HL-60 (cell line): ENCODE measurements around the gene SHLD2.
"Not testable (repeated sequence)": the region's sequence is repeated elsewhere in the genome, so short reads cannot be mapped to it uniquely, and the experiment has no call there.

Experiments used
- CTCF ChIP-seq: IDR thresholded peaks from one replicate; pipeline ENCODE4 v1.5.1; 2011; ENCODE audit warnings: low read length, control low read depth, inconsistent platforms; ENCODE audit not compliant: insufficient read depth
- GABPA ChIP-seq: IDR thresholded peaks from 2 replicates; pipeline ENCODE4 v1.6.1; 2012; ENCODE audit warnings: low read depth
- POLR2AphosphoS5 ChIP-seq: IDR thresholded peaks from 2 replicates; pipeline ENCODE4 v1.6.1; 2012; ENCODE audit warnings: low read depth
- REST ChIP-seq: IDR thresholded peaks from 2 replicates; pipeline ENCODE4 v1.6.1; 2012; ENCODE audit warnings: low read depth; ENCODE audit not compliant: insufficient replicate concordance
- SPI1 ChIP-seq: IDR thresholded peaks from 2 replicates; pipeline ENCODE4 v1.6.1; 2012; ENCODE audit warnings: low read depth, mild to moderate bottlenecking, borderline replicate concordance

- TF ChIP-seq CTCF, REST, GABPA, SPI1, POLR2AphosphoS5: not testable (repeated sequence)
Measured at GRCh38 chr10:87172178-87172577, 77.2 kb downstream of the SHLD2 start.
